H1 (cell line): ENCODE measurements around the gene NME3. TPM values are rescaled to one million over a fixed set of nuclear protein-coding genes. Genes with fewer than 3 reads are reported as not detected.

ENCODE experiments used
- CREB1 ChIP-seq: IDR thresholded peaks from 2 replicates; pipeline ENCODE4 v1.6.1; 2012; ENCODE audit warnings: inconsistent platforms
- JUN ChIP-seq: IDR thresholded peaks from 2 replicates; pipeline ENCODE4 v1.6.1; 2011; ENCODE audit warnings: low read depth, mild to moderate bottlenecking, improper control_type of control experiment, low read length
- KDM1A ChIP-seq: fragments of 200-600, 300-600 bp; sonication (generic); IDR thresholded peaks from 2 replicates; pipeline ENCODE4 v1.7.1; 2016; ENCODE audit warnings: mild to moderate bottlenecking, low read length, borderline replicate concordance
- MAFK ChIP-seq: IDR thresholded peaks from 2 replicates; pipeline ENCODE4 v1.6.1; 2012; ENCODE audit warnings: low read depth, mild to moderate bottlenecking, improper control_type of control experiment, low read length
- POU5F1 ChIP-seq: IDR thresholded peaks from 2 replicates; pipeline ENCODE4 v1.6.1; 2011; ENCODE audit warnings: low read depth, mild to moderate bottlenecking, low read length, moderate library complexity
- SIX5 ChIP-seq: IDR thresholded peaks from 2 replicates; pipeline ENCODE4 v1.6.1; 2011; ENCODE audit warnings: mild to moderate bottlenecking, low read depth, low read length
- polyA plus RNA-seq, 7 experiments: library from polyadenylated mRNA; depleted of rRNA in 3 of 7; stranded (reverse) in 5 of 7; unstranded in 2 of 7; fragments of >200 nt in 5 of 7; fragments of 200-250 nt in 2 of 7; gene quantifications; 1 replicate in 5 of 7; 2 replicates in 1 of 7; 4 replicates in 1 of 7; pipeline versions ENCODE4 v1.2.1 to v1.2.3, GENCODE V29; 2011 to 2013; ENCODE audit warnings: missing spikeins in 2 of 7, mixed read lengths in 2 of 7
- total RNA-seq: library from RNA; stranded (reverse); fragmentation: NEBNext Ultra II Directional; extraction: Animal tissue kit (Norgen Biotek cat#: 25700); gene quantifications from 2 replicates; pipeline ENCODE4 v1.2.1, GENCODE V29; 2021

Gene NME3
- total and polyA plus RNA-seq, 2 of the 8 experiments (the other 6 are each of a cell fraction or from before 2014, with no cell fraction given): 72.5 to 163 TPM

GRCh38 chr16:1764971-1765370 is 6.4 kb downstream of the NME3 start (continued):
- TF ChIP-seq KDM1A (no peak), SIX5 (no peak), POU5F1 (no peak), MAFK (no peak), JUN (no peak), CREB1 (no peak)
- TF ChIP-seq, all 59 proteins: peak for 0
